GM10266 (cell line): ENCODE results near the gene OCSTAMP.
A peak's percentile ranks its signal among the peaks of the same experiment; 100 is the strongest.

Source experiments
- DNase-seq: peaks from one replicate; pipeline ENCODE4 v3.0.0; 2012; ENCODE audit errors: extremely low spot score
- CTCF ChIP-seq: IDR thresholded peaks from 2 replicates; pipeline ENCODE4 v1.5.1; 2012; ENCODE audit warnings: mild to moderate bottlenecking, low read depth; ENCODE audit not compliant: control insufficient read depth, insufficient read depth; ENCODE audit errors: missing control alignments

The OCSTAMP gene

GRCh38 chr20:46550461-46550860 is at the start of gene OCSTAMP:
TSS of gene OCSTAMP (minus strand) at chr20:46550654. CDS start at chr20:46550560, 94 bp downstream.
- no peak for DNase-seq
- TF ChIP-seq CTCF, result no peak

- TF ChIP-seq CTCF, result no peak
- no peak for DNase-seq
These were observed 49.0 kb upstream of the OCSTAMP start for GRCh38 chr20:46599227-46599987.

- no peak for DNase-seq
- TF ChIP-seq CTCF, result no peak
These were observed 45.5 kb upstream of the OCSTAMP start for GRCh38 chr20:46595933-46596332.

GRCh38 chr20:46594725-46595124 is 44.3 kb upstream of the OCSTAMP start:
- TF ChIP-seq CTCF, result no peak
- no peak for DNase-seq

GRCh38 chr20:46592580-46593362 is 42.3 kb upstream of the OCSTAMP start:
- TF ChIP-seq CTCF, result no peak
- DNase-seq, result peak; percentile 20

- no peak for TF ChIP-seq CTCF
- DNase-seq, result no peak
These were observed 40.0 kb upstream of the OCSTAMP start for GRCh38 chr20:46590443-46590842.
